HL-60/S4 (cell line): ENCODE measurements around the gene PLEKHG7.
"Not testable (repeated sequence)": the region's sequence is repeated elsewhere in the genome, so short reads cannot be mapped to it uniquely, and the experiment has no call there.

ENCODE experiments used
- in situ Hi-C: fragments of 300-500 bp; cut with MboI; formaldehyde crosslinking; loops from 2 replicates; pipeline ENCODE4 v1.14.3; 2022; ENCODE audit warnings: low sequenced_read_pairs

Gene PLEKHG7, protein sequence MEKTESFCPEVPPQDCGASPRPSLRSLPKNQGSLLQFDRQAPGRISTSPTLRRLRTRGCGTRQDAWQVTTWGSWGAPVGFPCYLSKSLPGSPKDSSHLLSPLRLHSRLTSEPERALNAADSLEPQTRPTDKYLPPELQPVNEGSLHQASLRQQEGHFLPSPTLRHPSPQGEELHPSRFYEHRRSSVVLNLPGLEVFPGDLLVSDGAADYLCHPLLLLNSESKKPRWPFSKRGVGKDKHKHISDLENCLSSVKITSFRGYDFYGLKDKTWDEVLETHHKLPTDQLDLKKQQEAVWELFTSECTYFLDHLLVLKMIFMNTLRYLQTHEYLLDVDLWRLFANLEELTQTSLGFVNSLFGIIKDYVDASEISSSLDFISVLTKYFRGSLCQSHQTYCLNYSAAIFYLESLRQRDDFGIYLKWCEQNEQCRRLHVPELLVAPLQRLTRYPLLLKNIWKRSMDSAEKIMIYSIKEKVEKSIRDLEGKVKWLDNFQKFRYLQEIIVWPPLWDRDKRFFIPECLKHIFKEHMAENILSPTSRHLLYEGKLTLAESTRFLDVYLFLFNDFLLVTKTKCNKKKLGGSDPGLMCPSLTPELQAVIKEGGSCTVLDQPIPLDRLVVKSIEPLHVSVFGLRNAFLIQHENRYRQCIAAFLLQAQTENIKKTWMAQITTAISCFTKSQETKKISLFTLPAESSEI

DNA sequence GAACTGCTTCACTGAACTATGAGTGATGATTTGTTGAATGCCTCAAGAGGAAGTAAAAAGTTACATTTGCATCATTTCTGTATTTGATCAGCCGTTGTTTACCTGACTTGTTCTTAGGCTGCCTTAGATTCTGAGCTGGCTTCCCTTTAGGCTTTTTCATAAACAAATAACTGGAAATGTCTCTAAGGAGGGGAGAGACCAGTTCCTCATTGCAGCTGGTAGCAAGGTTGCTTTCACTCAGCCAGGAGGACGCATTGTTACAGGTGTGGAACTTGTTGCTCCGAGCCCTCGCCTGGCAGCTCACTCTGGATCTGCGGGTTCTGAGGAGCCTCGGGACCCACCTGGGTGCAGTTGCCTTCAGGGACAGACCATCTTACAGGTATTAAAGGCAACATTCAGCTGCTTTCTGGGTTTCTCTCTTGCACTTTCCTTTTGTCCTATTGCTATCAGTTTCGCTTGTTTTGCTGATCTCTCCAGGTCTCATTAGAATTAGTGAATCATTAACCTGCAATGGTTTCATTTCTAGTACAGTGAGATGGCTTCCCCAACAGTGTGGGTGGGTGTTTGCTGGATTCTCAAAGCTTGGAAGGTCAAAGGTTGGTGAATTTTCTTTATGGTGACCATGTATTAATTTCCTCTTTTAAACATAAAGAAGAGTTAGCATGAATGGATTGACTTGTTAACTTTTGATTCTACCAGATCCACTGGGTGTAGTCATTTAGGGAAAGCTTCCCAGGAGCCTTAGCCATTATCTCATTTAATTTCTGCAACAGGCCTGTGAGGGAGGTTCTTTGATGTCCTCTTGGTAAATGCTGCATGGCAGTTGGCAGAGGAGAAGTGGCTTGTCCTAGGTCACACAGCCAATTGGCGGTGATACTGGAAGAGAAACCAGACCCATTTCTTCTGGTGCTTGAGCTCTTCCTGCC is at the start of gene PLEKHG7:
TSS of gene PLEKHG7 (plus strand) at position 236 of the 926 bp plus-strand sequence. CDS start 3,643 bp downstream, outside the sequence.
- in situ Hi-C loops: no loop called here

GRCh38 chr12:92654256-92654655 is 48.5 kb upstream of the PLEKHG7 start:
- in situ Hi-C loops: not testable (repeated sequence)

DNA sequence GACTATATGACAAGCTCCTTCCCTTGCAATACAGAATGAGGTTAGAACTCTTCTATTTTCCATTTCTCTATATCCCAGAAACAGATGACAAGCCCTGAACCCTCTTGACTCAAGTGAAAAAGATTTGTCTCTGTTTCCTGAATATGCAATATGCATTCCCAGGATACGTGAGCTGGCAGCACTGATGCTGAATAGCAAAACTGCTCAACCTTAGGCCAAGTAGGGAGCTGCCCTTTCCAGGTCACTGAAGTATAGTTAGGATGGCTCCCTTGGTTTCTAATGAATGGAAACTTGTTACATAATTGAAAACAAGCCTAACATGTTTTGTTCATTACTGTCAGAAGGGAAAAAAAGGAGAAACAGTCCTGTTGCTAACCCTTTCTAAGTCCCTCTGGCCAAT is 47.9 kb upstream of the PLEKHG7 start:
- in situ Hi-C loops: no loop called here

- in situ Hi-C loops: no loop called here
Measured at GRCh38 chr12:92656911-92657310, 45.9 kb upstream of the PLEKHG7 start.

DNA sequence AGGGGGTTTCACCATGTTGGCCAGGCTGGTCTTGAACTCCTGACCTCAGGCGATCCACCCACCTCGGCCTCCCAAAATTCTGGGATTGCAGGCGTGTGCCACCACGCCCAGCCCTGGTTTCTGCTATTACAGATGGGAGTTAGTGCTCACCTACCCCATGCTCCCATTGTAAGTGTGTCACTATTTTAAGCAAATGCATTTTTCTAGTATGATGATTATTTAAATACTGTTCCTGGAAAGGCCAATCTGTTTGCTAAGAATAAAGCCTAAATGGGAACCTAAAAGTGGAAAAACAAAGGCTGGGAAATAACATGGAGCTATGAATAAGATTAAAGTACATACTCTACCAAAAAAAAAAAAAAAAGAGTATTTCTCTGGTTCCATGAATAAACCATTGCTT is 45.0 kb upstream of the PLEKHG7 start:
- in situ Hi-C loops: no loop called here

DNA sequence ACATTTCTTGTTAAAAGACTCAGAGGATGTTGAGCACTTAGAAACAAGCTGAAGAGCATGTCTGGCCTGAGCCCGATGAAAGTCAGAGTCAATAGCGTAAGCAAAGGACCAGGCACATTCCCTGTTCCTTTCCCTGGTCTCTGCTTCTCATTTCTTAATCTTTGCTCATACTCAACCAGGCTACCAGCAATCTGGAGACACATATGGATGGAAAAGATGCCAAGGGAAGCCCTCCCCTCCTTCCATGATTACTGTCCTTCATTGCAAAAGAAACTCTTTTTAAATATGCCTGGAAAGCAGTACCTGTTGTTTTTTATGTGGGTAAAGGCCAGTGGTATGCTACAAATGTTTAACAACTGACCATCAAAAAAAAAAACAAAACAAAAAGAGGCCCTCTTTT is 44.2 kb upstream of the PLEKHG7 start:
- in situ Hi-C loops: no loop called here

DNA sequence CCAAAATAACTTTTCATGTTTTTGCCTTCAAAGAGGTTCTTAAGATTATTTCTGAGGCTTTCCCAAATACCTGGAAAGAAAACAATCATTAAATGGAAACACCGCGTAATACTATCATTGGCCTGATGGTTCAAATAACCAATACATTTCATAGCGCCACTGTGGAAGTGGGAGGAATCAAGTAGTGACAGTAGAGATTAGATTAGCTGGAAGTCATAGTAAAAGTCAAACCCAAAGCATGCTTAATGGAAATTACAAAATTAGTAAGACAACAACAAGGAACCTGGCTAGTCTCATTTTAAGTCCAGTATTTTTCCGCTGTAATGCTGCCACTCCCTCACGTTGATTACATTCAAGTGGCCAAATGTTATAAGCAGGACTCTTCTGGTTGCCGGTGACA is 41.5 kb upstream of the PLEKHG7 start:
- in situ Hi-C loops: no loop called here

- in situ Hi-C loops: no loop called here
Measured at GRCh38 chr12:92665496-92665895, 37.3 kb upstream of the PLEKHG7 start.

GRCh38 chr12:92668739-92669138 is 34.0 kb upstream of the PLEKHG7 start:
- in situ Hi-C loops: no loop called here

DNA sequence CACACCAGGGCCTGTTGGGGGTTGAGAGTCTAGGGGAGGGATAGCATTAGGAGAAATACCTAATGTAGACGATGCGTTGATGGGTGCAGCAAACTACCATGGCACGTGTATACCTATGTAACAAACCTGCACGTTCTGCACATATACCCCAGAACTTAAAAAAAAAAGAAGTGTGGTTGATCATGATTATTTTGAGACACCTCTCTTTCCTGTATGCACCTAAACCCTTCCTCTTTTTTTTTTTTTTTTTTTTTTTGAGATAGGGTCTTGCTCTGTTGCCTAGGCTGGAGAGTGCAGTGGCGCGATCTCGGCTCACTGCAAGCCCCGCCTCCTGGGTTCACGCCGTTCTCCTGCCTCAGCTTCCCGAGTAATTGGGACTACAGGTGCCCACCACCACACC is 31.3 kb upstream of the PLEKHG7 start:
- in situ Hi-C loops: not testable (repeated sequence)

DNA sequence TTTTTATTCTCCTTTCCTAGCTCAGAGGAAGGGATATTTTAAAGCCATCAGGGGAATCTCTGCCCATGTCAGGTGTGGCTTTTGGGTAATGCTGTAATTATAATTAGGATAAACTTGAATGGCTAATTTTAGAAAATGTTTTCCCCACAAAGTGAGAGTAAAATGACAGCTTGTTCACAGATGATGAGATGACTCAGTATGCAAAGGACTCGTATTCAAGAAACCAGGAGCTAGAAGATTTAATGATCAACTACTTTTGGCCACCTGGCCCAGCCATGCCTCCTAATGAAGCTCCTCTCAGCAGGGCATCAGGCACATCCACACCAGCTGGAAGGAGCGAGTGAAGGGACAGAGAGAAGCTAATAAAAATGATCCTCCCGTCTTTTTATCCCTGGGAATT is 29.0 kb upstream of the PLEKHG7 start:
- in situ Hi-C loops: no loop called here

GRCh38 chr12:92674500-92674899 is 28.3 kb upstream of the PLEKHG7 start:
- in situ Hi-C loops: no loop called here

DNA sequence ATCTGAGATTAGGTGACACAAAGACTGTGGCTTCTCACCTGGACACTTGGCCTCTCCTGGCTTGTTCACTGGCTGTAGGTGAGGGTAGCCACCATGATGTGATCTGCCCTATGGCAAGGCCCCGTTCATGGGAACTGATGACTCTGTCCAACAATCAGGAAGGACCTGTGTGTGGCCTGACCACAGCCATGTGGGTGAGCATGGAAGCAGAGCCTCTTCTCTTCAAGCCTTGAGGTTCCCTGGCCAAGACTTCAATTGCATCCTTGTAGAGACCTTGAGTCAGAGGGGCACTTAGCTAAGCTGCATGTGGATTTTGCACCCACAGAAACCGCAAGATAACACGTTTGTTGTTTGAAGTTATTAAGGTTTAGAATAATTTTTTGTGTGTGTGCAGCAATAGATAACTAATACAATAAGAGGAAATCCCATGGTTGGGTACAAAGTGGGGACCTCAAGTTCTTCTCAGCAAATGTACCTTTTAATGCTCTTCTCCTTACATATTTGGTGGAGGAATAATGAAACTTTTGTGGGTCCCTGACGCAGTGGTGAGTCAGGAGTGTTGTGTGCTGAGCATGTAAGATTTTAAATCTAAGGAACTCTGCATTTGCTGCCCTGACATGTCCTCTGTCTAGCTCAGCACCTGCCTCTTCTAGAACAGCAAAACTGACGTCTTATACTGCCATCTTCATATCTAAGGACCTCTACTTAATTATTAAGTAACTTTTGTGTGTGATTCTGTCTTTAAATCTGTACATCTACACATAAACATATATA is 27.5 kb upstream of the PLEKHG7 start:
- in situ Hi-C loops: no loop called here

DNA sequence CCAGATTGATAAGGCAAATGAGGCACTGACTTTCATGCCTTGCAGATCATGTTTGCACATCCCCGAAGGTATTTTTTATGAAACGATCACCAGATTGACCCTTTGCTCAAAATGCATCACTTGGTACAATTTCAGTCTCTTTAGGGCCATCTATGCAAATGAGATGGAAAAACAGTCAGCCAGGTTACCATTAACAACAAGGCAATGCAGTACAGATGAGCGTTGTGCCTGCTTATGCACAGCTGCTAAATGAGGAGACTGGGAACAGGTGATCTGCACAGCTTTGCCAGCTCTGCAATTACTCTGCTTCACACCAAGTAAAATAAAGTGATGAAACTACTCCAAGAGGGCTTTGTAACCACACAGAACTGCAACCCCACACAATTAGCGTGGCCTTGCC is 26.1 kb upstream of the PLEKHG7 start:
- in situ Hi-C loops: no loop called here

DNA sequence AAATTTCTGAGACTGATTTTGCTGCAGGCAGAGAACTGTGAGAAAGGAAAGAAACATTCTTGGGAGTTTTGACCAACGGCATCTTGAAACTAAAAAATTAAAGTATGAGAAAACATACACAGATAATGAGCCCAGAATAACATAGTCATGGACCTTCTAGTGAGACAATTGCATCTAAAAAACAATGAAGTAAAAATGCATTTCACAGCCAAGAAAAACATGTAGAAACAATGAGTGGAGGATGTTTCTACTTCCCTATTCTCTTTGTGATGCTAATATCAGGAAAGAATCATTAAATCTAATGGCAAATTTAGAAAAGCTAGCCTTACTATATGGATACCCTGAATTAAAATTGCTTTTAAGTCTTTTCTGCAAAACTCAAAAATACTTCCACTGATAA is 12.2 kb upstream of the PLEKHG7 start:
- in situ Hi-C loops: no loop called here

DNA sequence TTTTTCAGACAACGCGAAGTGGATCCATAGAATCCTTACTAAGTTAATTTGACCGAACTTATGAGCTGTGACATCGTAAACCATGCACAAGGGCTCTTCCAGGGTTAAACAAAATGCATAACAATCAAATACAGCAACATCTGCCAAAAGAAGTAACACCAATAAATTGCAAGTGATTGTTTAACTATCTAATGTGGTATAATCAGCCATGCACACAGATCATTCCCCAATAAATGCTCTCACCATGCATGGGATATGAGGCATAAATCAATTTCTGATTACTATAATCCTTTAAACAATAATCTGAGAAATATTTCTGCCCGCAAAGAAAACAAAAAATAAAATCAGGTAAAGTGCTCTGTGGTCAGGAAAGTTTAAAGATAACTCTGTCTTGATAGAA is 7.7 kb upstream of the PLEKHG7 start:
- in situ Hi-C loops: no loop called here

GRCh38 chr12:92695577-92695976 is 7.2 kb upstream of the PLEKHG7 start:
- in situ Hi-C loops: no loop called here

DNA sequence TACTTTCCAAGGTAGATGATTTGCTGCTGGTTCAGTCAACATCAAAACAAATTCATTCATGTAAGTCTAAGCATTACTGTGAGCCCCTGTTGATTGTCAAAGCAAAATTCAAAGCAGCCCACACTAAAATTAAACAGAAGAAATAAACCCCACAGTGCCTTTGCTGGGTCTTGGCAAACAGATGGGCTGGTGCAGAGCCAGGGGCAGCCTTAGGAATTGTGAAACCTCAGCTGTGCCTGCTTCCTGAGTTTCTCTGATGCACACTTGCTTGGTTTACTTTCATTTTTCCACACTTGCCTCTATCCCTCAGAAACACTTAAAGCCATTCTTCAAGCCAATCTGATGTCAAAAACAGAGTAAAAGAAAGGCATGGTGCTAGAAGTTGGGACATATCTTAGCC is 6.6 kb upstream of the PLEKHG7 start:
- in situ Hi-C loops: no loop called here

DNA sequence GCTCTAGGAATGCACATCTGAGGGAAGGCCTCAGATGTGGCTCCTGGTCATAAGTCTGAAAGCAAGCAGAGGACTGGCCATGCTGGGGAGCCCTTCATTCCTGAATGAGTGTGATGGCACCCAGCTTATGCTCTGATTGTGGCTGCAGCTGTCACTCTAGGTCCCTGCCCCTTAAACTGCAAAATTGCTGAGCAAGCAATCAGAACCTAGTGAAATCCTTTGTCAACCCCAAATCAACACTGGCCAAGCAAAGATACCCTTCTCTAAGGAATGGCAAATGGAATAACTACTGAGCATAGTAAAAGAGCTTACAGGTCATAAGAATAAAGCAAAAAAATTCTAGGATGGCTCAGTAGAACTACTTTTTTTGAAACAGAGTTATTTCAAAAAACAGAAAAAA is 4.3 kb upstream of the PLEKHG7 start:
- in situ Hi-C loops: no loop called here

- in situ Hi-C loops: no loop called here
Measured at GRCh38 chr12:92701441-92701840, 1.3 kb upstream of the PLEKHG7 start.

GRCh38 chr12:92703786-92704185 is 997 bp downstream of the PLEKHG7 start:
- in situ Hi-C loops: no loop called here
